Keratinocyte (primary cell): Measurements from ENCODE around the gene ALOX15.

Experiments used
- EZH2 ChIP-seq: IDR thresholded peaks from one replicate; pipeline ENCODE4 v1.6.1; 2012; ENCODE audit warnings: inconsistent platforms, mild to moderate bottlenecking, low read length, moderate library complexity
- TF ChIP-seq, protein P1 (sequence below), 3 experiments: IDR thresholded peaks in 1 of 3; conservative IDR thresholded peaks in 1 of 3; optimal IDR thresholded peaks in 1 of 3; 2 replicates in 2 of 3; 3 replicates in 1 of 3; pipeline versions ENCODE3 to v1.5.1; 2011; ENCODE audit warnings: low read length in 3 of 3, mild to moderate bottlenecking in 3 of 3, moderate library complexity in 2 of 3, control low read depth in 1 of 3, inconsistent platforms in 1 of 3; ENCODE audit not compliant: insufficient read depth in 2 of 3; ENCODE audit errors: extremely low read depth in 1 of 3

DNA sequence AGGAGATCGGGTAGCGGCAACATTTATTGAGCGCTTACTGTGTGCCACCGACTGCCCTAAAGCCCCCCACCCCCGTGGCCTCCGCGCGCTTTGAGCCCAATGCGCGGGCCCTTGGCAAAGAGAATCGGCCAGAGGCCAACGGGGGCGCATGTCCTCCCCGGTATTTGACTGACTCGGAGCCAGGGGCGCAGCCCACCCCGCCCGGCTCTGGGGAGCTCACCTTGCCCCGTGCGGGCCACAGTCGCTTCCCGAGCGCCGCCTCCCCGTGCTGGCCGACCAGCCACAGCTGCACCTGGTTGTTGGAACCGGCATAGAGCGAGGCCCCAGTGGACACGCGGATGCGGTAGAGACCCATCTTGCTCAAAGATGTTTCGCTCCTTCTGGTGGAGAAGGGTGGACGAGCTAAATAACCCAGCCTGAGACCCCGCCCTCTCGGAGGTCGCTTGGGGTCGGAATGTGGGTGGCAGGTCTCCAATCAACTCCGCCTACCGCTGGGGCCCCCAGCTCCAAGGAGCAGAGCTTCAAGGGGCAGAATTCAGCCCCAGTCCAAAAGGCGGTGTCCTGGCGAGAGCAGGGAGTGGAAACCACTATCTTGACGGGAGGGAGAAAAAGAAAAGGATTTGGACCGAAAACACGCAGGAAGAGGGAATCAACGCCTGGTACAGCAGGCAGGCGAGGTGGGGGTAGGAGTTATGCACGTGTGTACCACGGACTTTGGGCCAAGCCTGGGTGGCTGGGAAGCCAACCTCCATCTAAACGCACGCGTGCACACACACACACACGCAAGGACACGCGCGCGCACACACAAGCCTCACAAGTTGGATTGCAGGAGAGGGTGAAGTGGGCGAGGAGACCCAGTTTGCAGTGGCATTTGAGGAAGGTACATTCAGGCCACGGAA is at the start of gene ALOX15:
- TF ChIP-seq EZH2 = peak; percentile 69
- TF ChIP-seq, protein P1, sequence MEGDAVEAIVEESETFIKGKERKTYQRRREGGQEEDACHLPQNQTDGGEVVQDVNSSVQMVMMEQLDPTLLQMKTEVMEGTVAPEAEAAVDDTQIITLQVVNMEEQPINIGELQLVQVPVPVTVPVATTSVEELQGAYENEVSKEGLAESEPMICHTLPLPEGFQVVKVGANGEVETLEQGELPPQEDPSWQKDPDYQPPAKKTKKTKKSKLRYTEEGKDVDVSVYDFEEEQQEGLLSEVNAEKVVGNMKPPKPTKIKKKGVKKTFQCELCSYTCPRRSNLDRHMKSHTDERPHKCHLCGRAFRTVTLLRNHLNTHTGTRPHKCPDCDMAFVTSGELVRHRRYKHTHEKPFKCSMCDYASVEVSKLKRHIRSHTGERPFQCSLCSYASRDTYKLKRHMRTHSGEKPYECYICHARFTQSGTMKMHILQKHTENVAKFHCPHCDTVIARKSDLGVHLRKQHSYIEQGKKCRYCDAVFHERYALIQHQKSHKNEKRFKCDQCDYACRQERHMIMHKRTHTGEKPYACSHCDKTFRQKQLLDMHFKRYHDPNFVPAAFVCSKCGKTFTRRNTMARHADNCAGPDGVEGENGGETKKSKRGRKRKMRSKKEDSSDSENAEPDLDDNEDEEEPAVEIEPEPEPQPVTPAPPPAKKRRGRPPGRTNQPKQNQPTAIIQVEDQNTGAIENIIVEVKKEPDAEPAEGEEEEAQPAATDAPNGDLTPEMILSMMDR (optimal IDR thresholded peaks at IDR 0.05 in 1 of 3, IDR thresholded peaks at IDR 0.05 in 1 of 3, conservative IDR thresholded peaks at IDR 0.05 in 1 of 3; ENCODE audit: extremely low read depth in 1 of 3, insufficient read depth in 2 of 3, low read length in 3 of 3) = no peak
